Ureter (tissue), 1 donor: ENCODE measurements around the gene MT1E. TPM values are rescaled to one million over a fixed set of nuclear protein-coding genes. Genes with fewer than 3 reads are reported as not detected.
"Not testable (repeated sequence)": the region's sequence is repeated elsewhere in the genome, so short reads cannot be mapped to it uniquely, and the experiment has no call there.

Experiments
- DNase-seq: peaks from one replicate; pipeline ENCODE4 v3.0.0-alpha.2; 2020; ENCODE audit warnings: low spot score
- total RNA-seq: library from RNA; stranded (reverse); gene quantifications from one replicate; pipeline ENCODE4 v1.2.4, GENCODE V29; 2023
- donor health status: DM: yes; HTN: yes; CAD: no.

The MT1E gene
- total RNA-seq, 1 donor from 2014 or later: 98.7 TPM

GRCh38 chr16:56645838-56646237 lies 20.3 kb downstream of the MT1E start:
- no peak for DNase-seq

GRCh38 chr16:56647641-56648431 lies 22.3 kb downstream of the MT1E start:
- DNase-seq: no peak

- DNase-seq: no peak
Observed at GRCh38 chr16:56649271-56649670, 23.7 kb downstream of the MT1E start.

GRCh38 chr16:56649820-56650219 lies 24.2 kb downstream of the MT1E start:
- DNase-seq: no peak

GRCh38 chr16:56651586-56651985 lies 26.0 kb downstream of the MT1E start, which contains the start of gene MT1B:
Gene MT1B, plus strand, starts transcription at chr16:56651886. Its CDS starts 68 bp downstream, at chr16:56651954.
- no peak for DNase-seq

GRCh38 chr16:56652600-56652999 lies 27.0 kb downstream of the MT1E start:
- DNase-seq: no peak

GRCh38 chr16:56653218-56653617 lies 27.6 kb downstream of the MT1E start:
- no peak for DNase-seq

- DNase-seq: peak; percentile 88
Observed at GRCh38 chr16:56657555-56658326, 32.2 kb downstream of the MT1E start, which contains the start of gene MT1F. Gene MT1F, plus strand, starts transcription at chr16:56657959. Its CDS starts 100 bp downstream, at chr16:56658059.

GRCh38 chr16:56658327-56658875 lies 32.8 kb downstream of the MT1E start:
- DNase-seq: no peak

- DNase-seq: no peak
Observed at GRCh38 chr16:56662357-56663354, 37.1 kb downstream of the MT1E start.

- no peak for DNase-seq
Observed at GRCh38 chr16:56664506-56664905, 38.9 kb downstream of the MT1E start.

- DNase-seq: not testable (repeated sequence)
Observed at GRCh38 chr16:56665286-56666261, 40.0 kb downstream of the MT1E start.

- peak; percentile 52 for DNase-seq
Observed at GRCh38 chr16:56667581-56668571, 42.3 kb downstream of the MT1E start, which contains the start of gene MT1G. Gene MT1G, minus strand, starts transcription at chr16:56668065. Its CDS starts 72 bp downstream, at chr16:56667993.

GRCh38 chr16:56669005-56669839 lies 43.6 kb downstream of the MT1E start, which contains the start of gene MT1H:
Gene MT1H, plus strand, starts transcription at chr16:56669814. Its CDS starts 71 bp downstream, at chr16:56669885.
- no peak for DNase-seq

- no peak for DNase-seq
Observed at GRCh38 chr16:56669840-56670619, 44.4 kb downstream of the MT1E start.

- DNase-seq: no peak
Observed at GRCh38 chr16:56670620-56670934, 45.0 kb downstream of the MT1E start.

GRCh38 chr16:56671691-56672090 lies 46.1 kb downstream of the MT1E start:
- not testable (repeated sequence) for DNase-seq
